ENCODE measurements around the gene DOK6. TPM values are rescaled to one million over a fixed set of nuclear protein-coding genes. Genes with fewer than 3 reads are reported as not detected.

Gene DOK6
- total and polyA plus RNA-seq, 2 of the 13 experiments (the other 11 are each of a cell fraction or from before 2014, with no cell fraction given) = 17.0 to 17.2 TPM

DNA sequence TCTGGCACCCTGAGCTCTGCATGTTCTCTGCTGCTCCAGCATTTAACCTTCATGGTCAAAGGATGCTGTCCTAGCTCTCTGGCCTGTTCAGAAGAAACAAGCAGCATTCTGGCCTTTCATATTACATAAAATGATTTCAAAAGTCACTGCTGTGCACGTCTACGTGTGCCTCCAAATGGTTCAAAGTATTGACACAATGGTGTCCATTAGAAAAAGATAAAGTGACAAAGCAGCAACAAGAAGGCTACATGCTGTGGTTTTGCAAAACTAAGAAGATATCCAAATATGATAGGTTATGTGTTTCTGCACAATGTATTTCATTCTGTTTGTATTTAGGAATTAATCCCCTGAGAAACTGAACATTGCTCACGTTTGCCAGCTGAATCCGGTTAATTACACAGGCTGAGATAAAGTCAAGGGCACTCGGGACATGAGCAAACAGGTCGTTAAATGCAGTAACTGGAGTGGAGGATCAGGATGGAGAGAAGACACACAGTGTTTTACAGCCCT lies 258.5 kb downstream of the DOK6 start (continued):
- TF ChIP-seq, protein P1, sequence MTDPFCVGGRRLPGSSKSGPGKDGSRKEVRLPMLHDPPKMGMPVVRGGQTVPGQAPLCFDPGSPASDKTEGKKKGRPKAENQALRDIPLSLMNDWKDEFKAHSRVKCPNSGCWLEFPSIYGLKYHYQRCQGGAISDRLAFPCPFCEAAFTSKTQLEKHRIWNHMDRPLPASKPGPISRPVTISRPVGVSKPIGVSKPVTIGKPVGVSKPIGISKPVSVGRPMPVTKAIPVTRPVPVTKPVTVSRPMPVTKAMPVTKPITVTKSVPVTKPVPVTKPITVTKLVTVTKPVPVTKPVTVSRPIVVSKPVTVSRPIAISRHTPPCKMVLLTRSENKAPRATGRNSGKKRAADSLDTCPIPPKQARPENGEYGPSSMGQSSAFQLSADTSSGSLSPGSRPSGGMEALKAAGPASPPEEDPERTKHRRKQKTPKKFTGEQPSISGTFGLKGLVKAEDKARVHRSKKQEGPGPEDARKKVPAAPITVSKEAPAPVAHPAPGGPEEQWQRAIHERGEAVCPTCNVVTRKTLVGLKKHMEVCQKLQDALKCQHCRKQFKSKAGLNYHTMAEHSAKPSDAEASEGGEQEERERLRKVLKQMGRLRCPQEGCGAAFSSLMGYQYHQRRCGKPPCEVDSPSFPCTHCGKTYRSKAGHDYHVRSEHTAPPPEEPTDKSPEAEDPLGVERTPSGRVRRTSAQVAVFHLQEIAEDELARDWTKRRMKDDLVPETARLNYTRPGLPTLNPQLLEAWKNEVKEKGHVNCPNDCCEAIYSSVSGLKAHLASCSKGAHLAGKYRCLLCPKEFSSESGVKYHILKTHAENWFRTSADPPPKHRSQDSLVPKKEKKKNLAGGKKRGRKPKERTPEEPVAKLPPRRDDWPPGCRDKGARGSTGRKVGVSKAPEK (CRISPR knock-in tag; IDR thresholded peaks at IDR 0.05; ENCODE audit: borderline replicate concordance) = peak; percentile 87; the same call in 1 of the 2 replicates
- no peak for TF ChIP-seq ZNF616 (CRISPR knock-in tag; IDR thresholded peaks at IDR 0.05; ENCODE audit: low read depth)
- TF ChIP-seq EZH2 (conservative IDR thresholded peaks at IDR 0.05; ENCODE audit: low read depth, low read length) = no peak
- no peak for TF ChIP-seq PREB (CRISPR knock-in tag; IDR thresholded peaks at IDR 0.05)
- no peak for TF ChIP-seq ZFP90 (CRISPR knock-in tag; IDR thresholded peaks at IDR 0.05; ENCODE audit: borderline replicate concordance)
- no peak for TF ChIP-seq ZNF709 (CRISPR knock-in tag; IDR thresholded peaks at IDR 0.05)
- 0 out of 2 replicates have a peak, but pooled peaks have one; percentile 27 for TF ChIP-seq YEATS4 (CRISPR knock-in tag; IDR thresholded peaks at IDR 0.05; ENCODE audit: borderline replicate concordance)
- TF ChIP-seq SP140L (CRISPR knock-in tag; IDR thresholded peaks at IDR 0.05; ENCODE audit: borderline replicate concordance) = 0 out of 2 replicates have a peak, but pooled peaks have one; percentile 69
- 0 out of 2 replicates have a peak, but pooled peaks have one; percentile 33 for TF ChIP-seq FOXC1 (CRISPR knock-in tag; IDR thresholded peaks at IDR 0.05; ENCODE audit: borderline replicate concordance)
- TF ChIP-seq MEF2D (CRISPR knock-in tag; IDR thresholded peaks at IDR 0.05) = 0 out of 2 replicates have a peak, but pooled peaks have one; percentile 59
- no peak for TF ChIP-seq DNMT1 (CRISPR knock-in tag; IDR thresholded peaks at IDR 0.05)
- TF ChIP-seq, protein P2, sequence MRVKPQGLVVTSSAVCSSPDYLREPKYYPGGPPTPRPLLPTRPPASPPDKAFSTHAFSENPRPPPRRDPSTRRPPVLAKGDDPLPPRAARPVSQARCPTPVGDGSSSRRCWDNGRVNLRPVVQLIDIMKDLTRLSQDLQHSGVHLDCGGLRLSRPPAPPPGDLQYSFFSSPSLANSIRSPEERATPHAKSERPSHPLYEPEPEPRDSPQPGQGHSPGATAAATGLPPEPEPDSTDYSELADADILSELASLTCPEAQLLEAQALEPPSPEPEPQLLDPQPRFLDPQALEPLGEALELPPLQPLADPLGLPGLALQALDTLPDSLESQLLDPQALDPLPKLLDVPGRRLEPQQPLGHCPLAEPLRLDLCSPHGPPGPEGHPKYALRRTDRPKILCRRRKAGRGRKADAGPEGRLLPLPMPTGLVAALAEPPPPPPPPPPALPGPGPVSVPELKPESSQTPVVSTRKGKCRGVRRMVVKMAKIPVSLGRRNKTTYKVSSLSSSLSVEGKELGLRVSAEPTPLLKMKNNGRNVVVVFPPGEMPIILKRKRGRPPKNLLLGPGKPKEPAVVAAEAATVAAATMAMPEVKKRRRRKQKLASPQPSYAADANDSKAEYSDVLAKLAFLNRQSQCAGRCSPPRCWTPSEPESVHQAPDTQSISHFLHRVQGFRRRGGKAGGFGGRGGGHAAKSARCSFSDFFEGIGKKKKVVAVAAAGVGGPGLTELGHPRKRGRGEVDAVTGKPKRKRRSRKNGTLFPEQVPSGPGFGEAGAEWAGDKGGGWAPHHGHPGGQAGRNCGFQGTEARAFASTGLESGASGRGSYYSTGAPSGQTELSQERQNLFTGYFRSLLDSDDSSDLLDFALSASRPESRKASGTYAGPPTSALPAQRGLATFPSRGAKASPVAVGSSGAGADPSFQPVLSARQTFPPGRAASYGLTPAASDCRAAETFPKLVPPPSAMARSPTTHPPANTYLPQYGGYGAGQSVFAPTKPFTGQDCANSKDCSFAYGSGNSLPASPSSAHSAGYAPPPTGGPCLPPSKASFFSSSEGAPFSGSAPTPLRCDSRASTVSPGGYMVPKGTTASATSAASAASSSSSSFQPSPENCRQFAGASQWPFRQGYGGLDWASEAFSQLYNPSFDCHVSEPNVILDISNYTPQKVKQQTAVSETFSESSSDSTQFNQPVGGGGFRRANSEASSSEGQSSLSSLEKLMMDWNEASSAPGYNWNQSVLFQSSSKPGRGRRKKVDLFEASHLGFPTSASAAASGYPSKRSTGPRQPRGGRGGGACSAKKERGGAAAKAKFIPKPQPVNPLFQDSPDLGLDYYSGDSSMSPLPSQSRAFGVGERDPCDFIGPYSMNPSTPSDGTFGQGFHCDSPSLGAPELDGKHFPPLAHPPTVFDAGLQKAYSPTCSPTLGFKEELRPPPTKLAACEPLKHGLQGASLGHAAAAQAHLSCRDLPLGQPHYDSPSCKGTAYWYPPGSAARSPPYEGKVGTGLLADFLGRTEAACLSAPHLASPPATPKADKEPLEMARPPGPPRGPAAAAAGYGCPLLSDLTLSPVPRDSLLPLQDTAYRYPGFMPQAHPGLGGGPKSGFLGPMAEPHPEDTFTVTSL (CRISPR knock-in tag; IDR thresholded peaks at IDR 0.05; ENCODE audit: borderline replicate concordance) = peak; percentile 90; the same call in 1 of the 2 replicates
- no peak for TF ChIP-seq ZNF781 (CRISPR knock-in tag; IDR thresholded peaks at IDR 0.05; ENCODE audit: borderline replicate concordance, not compliant biosample characterization)
- no peak for TF ChIP-seq ZBTB26 (CRISPR knock-in tag; IDR thresholded peaks at IDR 0.05; ENCODE audit: borderline replicate concordance)
- TF ChIP-seq ATF2 (CRISPR knock-in tag; IDR thresholded peaks at IDR 0.05) = peak; percentile 46; the same call in 1 of the 2 replicates
- peak; percentile 81 for TF ChIP-seq SALL1 (CRISPR knock-in tag; IDR thresholded peaks at IDR 0.05)
